Measurements from ENCODE around the gene KCTD20.
"Not testable (repeated sequence)": the region's sequence is repeated elsewhere in the genome, so short reads cannot be mapped to it uniquely, and the experiment has no call there.

KCTD20 gene

DNA sequence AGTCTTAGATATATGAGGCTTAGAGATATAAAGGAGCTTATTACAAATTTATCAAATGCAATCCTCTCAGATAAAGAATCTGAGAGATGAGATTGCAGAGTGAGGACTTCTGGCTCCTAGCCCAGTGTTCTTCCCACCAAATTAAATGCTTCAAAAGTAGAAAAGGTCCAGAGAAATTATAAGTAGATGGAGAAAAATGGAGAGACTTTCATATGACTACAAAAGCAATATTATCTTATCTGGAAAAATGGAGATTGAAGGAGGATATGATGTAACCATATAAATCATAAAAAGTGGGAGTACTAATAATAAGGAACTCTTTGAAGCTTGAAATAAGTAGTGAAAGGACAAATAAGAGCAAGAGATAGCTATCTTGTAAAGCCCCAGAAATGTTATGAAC, 2.8 kb downstream of the KCTD20 start:
- no peak for DNase-seq

- DNase-seq, result not testable (repeated sequence)
Observed at GRCh38 chr6:36449173-36449572, 6.4 kb downstream of the KCTD20 start.

GRCh38 chr6:36452897-36453296, 10.1 kb downstream of the KCTD20 start:
- DNase-seq, result not testable (repeated sequence)

- no peak for DNase-seq
Observed at GRCh38 chr6:36455486-36456027, 12.8 kb downstream of the KCTD20 start.

DNA sequence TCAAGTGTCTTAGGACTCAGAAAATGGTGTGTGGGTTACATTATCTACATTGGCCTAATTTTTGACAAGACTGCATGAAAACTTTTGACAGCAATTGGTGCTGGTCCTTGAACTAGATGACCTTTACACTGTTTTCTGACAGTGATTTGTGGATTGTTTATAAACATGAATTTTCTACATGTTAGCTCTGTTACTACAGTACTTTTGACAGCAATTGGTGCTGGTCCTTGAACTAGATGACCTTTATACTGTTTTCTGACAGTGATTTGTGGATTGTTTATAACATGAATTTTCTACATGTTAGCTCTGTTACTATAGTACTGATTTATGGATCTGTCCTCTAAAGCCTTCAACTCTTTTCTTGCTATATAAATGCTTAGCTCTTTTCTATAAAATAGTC, 16.7 kb downstream of the KCTD20 start:
- DNase-seq, result no peak

DNA sequence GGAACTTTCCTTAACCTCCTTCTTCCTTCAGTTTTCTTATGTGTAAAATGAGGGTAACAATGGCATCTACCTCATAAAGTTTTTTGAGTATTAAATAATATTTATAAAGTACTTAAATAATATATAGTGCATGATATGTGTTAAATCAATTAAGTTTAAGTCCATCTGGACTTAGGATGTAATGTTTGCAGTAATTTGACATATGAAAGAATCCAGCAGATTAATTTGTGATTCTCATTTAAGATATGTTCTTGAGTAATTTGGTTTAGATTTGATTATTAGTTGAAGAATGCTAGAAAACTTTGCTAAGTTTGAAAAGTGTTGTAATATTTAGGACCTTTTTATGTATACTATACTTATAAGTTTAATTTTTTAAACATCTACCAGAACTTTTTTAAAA, 18.1 kb downstream of the KCTD20 start:
- DNase-seq, result no peak

GRCh38 chr6:36461646-36462045, 18.8 kb downstream of the KCTD20 start:
- DNase-seq, result no peak

- no peak for DNase-seq
Observed at GRCh38 chr6:36463676-36464075, 20.9 kb downstream of the KCTD20 start.

GRCh38 chr6:36464233-36464632, 21.4 kb downstream of the KCTD20 start:
- DNase-seq, result no peak

- no peak for DNase-seq
Observed at GRCh38 chr6:36467625-36468024, 24.8 kb downstream of the KCTD20 start.

DNA sequence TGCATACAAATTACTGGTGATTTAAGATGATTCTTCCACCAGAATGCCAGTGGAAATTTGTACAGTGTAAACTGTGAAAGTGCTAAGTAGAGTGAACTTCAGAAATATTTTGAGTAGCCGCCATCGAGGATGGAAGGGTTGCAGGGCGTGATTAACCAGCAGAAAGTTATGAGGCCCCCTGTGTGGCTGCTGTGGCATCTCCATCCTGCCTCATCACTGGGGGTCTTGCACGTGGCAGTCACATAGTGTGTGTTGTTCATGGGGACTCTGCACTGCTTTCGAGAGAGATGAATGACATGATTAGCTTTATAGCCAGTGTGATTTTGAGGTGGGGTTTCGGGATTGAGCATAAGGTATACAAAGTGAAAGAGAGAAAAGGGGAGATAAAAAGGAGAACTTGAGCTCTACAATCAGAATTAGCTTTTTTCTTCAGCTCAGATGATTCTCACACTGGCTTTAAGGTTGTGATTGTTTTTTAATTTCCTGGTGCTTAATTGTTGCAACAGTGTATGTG, 26.4 kb downstream of the KCTD20 start:
- DNase-seq, result no peak

DNA sequence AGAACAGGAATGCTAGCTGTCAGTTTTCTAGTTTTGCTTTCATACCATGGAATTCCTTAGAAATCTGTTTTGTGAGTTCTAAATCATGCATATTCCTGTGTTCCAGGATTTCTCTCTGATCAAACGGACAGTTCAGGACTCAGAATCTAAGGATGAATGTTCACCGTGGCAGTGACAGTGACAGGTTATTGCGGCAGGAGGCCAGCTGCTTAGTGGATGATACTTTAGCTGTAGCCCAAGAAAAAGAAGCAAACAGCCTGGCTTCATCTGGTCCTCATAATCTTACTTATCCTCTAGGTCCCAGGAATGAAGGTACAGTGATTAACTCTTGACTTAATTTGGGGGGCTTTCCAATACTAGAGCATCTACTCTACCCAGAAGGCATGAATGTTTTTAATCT, 27.1 kb downstream of the KCTD20 start:
- DNase-seq, result no peak

DNA sequence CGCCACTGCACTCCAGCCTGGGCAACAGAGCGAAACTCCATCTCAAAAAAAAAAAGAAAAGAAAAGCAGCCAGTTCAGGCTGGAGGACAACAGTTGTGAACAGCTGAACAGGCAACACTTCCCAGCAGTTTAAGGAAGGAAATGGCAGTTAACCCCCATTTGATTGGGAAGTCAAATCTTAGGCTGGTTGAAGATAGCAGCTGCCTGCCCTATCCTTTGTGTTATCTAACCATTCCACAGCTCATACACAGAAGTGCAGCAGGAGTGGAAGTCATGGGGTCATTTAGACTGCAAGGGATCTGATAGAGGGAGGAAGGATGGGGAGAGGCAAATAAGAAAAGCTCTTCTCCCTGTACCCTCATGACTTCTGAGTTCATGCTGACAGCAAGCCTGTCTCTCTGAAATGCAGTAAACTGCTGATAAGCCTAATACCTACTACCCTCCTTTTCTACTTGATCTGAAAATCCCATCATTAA, 35.3 kb downstream of the KCTD20 start:
- no peak for DNase-seq

- no peak for DNase-seq
Observed at GRCh38 chr6:36479256-36479655, 36.5 kb downstream of the KCTD20 start.

- DNase-seq, result not testable (repeated sequence)
Observed at GRCh38 chr6:36483326-36483725, 40.5 kb downstream of the KCTD20 start.

DNA sequence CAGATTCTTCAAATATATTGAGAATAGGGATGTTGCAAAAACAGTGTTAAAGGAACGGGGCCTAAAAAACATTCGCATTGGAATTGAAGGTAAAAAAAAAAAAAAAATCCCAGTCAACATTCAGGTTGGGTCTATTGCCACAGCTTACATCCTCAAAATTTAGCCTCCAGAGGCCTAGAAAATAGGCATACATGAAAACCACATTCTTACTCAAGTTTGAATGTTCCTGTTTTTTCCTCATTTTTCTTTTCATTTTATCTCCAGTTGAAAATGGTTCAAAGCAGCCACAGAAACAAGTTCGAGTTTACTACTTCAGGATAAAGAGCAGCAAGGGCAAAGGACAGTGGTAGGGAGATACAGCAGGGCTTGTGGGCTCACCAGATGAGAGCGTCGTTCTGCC, 41.9 kb downstream of the KCTD20 start:
- DNase-seq, result no peak

DNA sequence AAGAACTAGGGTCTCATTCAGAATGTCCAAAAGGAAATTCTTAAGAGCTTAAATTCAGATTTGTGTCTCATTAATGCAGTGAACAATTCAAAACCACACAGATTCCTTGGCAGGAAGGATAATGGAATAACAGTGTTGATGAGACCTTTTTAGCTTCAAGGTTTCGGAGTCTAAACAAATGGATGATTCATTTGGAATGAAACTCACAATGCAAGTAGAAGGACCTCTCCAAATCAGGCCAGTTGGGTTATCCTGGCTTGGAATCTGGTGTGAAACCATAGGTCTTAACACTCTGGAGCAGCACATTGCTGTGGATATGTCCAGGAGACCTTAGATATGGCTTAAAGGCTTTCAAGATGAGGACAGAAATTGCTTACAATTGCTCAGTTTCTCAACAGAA, 44.9 kb downstream of the KCTD20 start:
- no peak for DNase-seq

DNA sequence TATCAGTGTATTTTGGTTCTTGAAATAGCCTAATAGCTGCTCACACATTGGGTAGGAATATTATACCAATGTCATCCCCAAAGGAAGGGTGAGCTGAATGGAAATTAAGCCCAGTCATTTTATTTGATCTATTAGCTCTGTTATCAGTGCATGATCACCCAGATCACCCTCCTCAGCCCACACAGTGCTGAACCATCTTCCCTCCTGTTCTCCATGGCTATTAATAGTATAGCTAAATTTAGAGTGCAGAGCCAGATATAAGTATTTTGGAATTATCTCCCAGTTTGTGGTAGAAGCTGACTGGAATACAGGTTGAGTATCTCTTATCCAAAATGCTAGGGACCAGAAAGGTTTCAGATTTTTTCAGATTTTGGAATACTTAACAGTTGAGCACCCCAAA, 45.4 kb downstream of the KCTD20 start:
- DNase-seq, result no peak

- no peak for DNase-seq
Observed at GRCh38 chr6:36489426-36489825, 46.6 kb downstream of the KCTD20 start.

GRCh38 chr6:36491378-36491965, 48.7 kb downstream of the KCTD20 start:
- no peak for DNase-seq

GRCh38 chr6:36492092-36492491, 49.3 kb downstream of the KCTD20 start:
- no peak for DNase-seq

DNA sequence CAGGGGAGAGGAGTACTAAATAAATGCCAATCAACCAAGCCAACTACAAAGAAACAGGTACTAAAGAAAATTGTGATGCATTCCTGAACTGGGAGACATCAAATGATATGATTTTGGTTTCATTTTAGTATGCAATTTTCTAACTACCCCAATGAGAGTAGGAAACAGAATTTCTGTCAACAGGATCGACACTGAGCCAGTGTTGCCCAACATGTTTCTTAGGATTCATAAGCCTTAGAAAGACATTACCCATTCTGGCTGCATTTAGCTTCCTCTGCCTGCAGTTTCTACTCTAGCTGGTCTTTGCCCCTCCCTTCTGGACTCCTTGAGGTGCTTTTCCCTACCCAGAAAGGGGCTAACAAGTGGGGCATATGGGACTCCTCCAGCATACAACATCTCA, 49.8 kb downstream of the KCTD20 start:
- DNase-seq, result no peak

DNA sequence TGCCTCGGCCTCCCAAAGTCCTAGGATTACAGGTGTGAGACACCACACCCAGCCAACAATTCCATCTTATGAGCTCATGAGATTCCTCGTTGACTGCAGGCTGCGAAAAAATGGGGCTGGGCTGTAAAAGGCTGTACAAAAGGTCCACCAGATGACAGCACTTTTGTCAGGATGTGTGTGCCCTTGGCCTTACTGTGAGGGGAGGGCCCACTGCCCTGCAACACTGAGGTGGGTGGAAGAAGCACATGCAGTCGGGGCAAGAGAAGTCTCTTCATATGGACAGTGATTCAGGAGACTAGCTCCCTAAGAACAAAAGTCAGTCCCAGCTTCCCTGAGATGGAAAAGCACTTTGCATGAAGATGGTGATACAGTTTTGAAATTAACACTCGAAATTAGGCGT, 50.5 kb downstream of the KCTD20 start:
- no peak for DNase-seq

DNA sequence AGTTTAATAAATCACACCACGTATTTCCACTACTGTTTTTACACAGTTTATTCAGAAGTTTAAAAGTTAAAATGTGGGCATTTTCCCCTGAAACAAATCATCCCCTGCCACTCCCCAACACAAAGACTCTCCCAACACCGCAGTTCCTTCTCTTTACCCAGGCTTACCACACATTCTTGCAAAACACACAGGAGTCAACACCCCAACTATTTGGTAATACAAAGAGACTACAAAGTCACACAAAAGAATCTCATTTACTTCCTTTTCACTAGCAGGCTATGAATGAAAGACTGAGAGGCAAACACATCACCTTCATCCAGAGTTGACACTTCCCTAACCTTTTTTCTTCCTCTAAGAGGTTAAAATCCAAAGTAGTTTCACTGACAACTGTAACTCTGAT, 51.1 kb downstream of the KCTD20 start:
- no peak for DNase-seq

GRCh38 chr6:36495086-36495485, 52.3 kb downstream of the KCTD20 start:
- DNase-seq, result no peak
